NCI-H2171 treated with DMSO at 0.1 percent for 48 hours (cell line): Measurements from ENCODE around the gene ZNF804B.

ENCODE experiments used
- DNase-seq: peaks from one replicate; lab custom pipeline; 2025; lab: John Stamatoyannopoulos, UW

Gene ZNF804B

GRCh38 chr7:88759230-88760135 lies at the start of gene ZNF804B:
ZNF804B (plus strand) TSS chr7:88759700; CDS start chr7:88759977, 277 bp downstream.
- no peak for DNase-seq

- DNase-seq: no peak
These were observed 23.6 kb upstream of the ZNF804B start for GRCh38 chr7:88735920-88736319.

- DNase-seq: no peak
These were observed 21.9 kb upstream of the ZNF804B start for GRCh38 chr7:88737632-88738031.

DNA sequence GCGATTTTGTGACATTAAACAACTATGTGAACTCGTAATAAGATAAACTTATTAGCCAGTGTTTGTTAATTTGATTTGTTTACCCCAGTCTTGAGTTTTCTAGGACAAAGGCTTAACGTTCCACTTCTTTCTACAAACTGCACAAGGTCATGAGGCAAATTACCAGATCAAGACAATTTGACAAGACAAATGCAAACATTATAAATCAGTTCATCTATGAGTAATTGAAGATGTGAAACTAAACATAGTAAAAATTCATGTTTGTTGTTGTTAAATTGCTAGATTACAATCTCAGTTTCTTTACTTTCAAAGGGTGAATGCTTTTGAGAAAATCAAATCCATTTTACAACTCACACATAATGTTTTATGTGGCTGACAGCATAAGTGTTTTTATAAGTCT lies 13.4 kb upstream of the ZNF804B start:
- DNase-seq: no peak

GRCh38 chr7:88756802-88757201 lies 2.7 kb upstream of the ZNF804B start:
- DNase-seq: no peak

DNA sequence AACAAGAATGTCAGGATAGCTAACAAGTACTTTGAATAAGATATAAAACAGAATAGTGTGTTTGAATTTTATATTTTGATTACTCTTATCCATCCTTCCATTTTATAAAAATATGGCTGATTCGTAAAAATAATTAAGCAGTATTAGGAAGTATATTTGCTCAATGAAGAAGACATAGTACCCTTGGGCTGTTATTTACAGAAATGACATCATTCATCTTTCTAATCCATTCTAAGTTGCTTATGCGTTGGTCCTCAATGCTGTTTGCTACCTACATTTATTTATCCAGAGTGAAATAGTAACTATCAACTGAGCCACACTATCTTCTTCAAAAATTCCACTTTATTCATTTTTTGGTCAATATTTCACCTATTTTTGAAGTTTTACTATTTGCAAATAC lies 2.1 kb upstream of the ZNF804B start:
- DNase-seq: no peak

GRCh38 chr7:88758381-88759229 lies 895 bp upstream of the ZNF804B start:
- no peak for DNase-seq

- DNase-seq: no peak
These were observed 626 bp downstream of the ZNF804B start for GRCh38 chr7:88760136-88760515.

- no peak for DNase-seq
These were observed 2.3 kb downstream of the ZNF804B start for GRCh38 chr7:88761779-88762178.

DNA sequence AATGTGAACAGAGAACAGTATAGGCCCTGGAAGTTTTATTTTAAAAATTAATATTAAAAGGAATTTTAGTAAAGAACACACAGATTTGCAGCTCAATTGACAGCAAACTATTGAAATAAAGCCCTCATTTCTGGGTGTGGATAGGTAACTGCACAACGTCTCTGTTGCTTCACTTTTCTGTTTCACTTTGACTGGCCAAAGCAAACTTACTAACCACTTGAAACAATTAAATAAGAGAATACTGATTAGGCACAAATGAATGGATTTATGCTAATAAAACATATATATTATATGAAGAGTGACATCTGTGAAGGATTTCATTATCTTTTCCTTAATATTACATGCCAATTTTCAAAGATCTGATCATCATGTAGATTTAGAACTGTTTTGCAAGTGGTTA lies 11.9 kb downstream of the ZNF804B start:
- DNase-seq: no peak

DNA sequence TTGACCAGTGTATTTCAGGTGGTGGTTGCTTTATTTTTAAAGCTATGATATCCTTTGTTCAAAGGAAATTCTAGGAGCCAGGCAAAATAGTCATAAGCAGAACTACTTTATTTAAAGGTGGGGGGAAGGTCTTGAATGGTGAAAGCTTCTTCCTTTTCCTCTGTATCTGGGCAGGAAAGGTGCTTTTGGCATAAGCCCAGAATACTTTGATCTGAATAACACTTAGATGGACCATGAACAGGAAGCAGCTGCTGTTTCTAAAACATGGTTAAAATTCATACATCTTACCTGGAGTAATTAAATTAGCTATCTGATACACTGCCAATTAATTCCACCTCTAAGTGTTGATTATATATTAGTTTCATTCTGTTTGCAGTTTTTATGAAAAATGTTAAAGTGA lies 13.3 kb downstream of the ZNF804B start:
- no peak for DNase-seq

DNA sequence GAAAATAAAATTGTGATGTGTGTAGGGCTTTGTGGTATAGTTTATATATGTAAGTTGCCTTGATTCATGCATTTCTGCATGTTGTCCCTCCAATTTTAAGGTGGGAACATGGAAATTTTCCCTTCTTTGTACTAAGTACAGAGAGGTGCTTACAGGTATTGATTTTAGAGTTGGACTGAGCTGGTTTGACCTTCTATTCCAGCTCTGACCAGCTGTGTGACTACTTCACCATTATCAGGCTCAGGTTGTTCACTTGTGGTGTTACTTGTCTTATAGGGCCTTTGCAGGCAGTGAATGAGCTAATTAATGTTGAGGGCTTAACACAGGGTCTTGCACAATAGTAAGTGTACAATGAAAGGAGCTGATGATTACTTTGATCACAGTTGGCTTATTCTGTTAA lies 16.3 kb downstream of the ZNF804B start:
- no peak for DNase-seq

DNA sequence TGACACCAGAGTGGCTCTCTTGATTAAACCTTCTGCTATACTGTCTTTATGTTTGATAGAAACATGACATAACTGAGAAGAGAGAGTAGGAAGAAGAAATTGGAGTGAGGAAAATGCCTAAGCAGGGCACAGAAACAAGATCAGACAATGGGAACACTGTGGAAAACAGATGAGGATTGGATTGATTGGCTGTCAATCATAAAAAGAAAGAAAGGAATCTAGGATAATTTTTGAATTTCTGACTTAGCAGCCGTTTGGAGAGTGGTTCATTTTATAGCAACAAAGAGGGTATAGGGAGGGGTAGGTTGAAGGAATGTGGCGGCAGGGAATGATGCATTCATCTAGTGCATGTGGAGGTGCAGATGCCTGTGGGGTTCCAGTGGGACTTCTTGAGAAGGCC lies 28.3 kb downstream of the ZNF804B start:
- DNase-seq: no peak

GRCh38 chr7:88789480-88790064 lies 30.1 kb downstream of the ZNF804B start:
- DNase-seq: peak; percentile 7

DNA sequence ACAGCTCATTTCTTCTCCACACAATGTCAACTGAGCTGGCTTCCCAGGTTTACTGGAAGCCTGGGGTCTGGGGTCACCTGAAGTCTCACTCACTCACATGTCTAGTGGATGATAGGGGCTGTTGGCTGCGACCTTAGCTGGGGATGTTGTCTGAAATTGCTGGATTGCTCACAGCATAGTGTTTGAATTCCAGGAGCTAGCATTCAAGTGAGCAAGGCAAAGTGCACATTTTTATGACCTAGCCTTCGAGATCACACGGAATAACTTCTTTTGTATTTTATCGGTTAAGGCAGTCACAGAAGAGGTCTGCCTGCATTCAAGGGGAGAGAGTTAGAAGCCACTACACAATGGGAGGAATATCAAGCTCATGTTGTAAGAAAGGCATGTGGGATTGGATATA lies 32.4 kb downstream of the ZNF804B start:
- no peak for DNase-seq

- no peak for DNase-seq
These were observed 32.9 kb downstream of the ZNF804B start for GRCh38 chr7:88792361-88792760.

GRCh38 chr7:88795553-88795952 lies 36.1 kb downstream of the ZNF804B start, which contains the start of gene TEX47:
TEX47 (minus strand) TSS chr7:88795737; CDS start chr7:88794942, 795 bp downstream.
- no peak for DNase-seq

DNA sequence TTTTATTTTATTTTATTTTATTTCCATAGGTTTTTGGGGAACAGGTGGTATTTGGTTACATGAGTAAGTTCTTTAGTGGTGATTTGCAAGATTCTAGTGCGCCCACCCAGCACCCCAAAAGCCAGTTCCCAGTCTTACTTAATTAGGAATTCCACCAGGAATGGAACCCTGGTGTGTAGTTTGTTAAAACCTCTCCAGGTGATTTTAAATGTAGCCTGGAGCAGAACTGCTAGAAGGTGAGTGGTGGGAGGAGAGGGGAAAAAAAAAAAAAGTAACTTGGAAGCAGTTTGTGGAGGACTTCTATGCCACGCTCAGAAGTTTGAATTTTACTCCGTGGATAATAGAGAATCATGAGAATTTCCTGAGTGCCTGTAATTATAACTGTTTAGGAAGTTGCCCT lies 41.5 kb downstream of the ZNF804B start:
- no peak for DNase-seq

GRCh38 chr7:88806280-88807037 lies 47.0 kb downstream of the ZNF804B start:
- no peak for DNase-seq

GRCh38 chr7:88818552-88818951 lies 59.1 kb downstream of the ZNF804B start:
- no peak for DNase-seq

GRCh38 chr7:88826222-88826621 lies 66.7 kb downstream of the ZNF804B start:
- DNase-seq: no peak
